GM10266 (cell line): ENCODE data around the gene LIMS2.

ENCODE experiments used
- DNase-seq: peaks from one replicate; pipeline ENCODE4 v3.0.0; 2012; ENCODE audit errors: extremely low spot score
- TF ChIP-seq, protein P1 (sequence below): IDR thresholded peaks from 2 replicates; pipeline ENCODE4 v1.5.1; 2012; ENCODE audit warnings: mild to moderate bottlenecking, low read depth; ENCODE audit not compliant: control insufficient read depth, insufficient read depth; ENCODE audit errors: missing control alignments

The LIMS2 gene

DNA sequence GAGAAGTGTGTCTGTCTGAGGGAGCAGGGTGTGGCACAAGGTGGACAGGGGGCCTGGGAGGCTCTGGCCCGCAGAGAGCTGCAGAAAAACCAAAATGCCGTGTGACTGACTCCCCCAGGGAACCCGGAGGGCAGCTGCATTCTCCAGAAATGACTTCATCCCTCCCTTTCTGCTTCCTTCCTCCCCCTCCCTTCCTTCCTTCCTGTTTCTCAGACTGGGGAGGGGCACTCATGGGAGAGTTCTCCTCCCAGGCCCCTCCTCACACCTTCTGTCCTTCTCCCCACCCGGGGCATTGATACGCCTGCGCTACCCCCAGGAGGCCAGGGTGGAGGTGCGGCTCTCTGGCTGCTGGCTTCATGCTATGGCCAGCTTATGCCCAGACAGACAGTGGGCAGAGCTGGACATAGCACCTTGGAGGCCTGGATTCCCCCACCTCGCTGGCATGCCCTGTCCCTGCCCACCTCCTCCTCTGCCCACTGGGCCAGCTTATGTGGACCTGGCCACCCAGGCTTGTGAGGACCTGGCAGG, 37.5 kb downstream of the LIMS2 start:
- DNase-seq, result no peak
- TF ChIP-seq, protein P1, sequence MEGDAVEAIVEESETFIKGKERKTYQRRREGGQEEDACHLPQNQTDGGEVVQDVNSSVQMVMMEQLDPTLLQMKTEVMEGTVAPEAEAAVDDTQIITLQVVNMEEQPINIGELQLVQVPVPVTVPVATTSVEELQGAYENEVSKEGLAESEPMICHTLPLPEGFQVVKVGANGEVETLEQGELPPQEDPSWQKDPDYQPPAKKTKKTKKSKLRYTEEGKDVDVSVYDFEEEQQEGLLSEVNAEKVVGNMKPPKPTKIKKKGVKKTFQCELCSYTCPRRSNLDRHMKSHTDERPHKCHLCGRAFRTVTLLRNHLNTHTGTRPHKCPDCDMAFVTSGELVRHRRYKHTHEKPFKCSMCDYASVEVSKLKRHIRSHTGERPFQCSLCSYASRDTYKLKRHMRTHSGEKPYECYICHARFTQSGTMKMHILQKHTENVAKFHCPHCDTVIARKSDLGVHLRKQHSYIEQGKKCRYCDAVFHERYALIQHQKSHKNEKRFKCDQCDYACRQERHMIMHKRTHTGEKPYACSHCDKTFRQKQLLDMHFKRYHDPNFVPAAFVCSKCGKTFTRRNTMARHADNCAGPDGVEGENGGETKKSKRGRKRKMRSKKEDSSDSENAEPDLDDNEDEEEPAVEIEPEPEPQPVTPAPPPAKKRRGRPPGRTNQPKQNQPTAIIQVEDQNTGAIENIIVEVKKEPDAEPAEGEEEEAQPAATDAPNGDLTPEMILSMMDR, result no peak

DNA sequence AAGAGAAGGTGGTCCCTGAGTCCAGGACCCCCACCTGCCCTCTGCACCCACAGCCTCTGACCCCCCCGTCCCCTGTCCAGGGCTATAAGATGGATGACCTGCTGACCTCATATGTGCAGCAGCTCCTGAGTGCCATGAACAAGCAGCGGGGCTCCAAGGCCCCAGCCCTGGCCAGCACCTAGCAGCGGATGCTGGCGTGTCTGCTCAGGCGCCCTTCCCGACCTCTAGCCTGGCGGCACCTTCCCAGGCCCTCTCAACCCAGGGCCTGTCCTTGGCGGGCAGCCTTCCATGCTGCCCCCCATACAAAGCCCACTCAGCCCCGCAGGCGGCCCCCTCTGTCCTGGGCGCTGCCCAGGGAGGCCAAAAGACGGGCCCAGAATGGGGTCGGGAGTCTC, 38.1 kb downstream of the LIMS2 start:
- TF ChIP-seq, protein P1, result no peak
- DNase-seq, result no peak

DNA sequence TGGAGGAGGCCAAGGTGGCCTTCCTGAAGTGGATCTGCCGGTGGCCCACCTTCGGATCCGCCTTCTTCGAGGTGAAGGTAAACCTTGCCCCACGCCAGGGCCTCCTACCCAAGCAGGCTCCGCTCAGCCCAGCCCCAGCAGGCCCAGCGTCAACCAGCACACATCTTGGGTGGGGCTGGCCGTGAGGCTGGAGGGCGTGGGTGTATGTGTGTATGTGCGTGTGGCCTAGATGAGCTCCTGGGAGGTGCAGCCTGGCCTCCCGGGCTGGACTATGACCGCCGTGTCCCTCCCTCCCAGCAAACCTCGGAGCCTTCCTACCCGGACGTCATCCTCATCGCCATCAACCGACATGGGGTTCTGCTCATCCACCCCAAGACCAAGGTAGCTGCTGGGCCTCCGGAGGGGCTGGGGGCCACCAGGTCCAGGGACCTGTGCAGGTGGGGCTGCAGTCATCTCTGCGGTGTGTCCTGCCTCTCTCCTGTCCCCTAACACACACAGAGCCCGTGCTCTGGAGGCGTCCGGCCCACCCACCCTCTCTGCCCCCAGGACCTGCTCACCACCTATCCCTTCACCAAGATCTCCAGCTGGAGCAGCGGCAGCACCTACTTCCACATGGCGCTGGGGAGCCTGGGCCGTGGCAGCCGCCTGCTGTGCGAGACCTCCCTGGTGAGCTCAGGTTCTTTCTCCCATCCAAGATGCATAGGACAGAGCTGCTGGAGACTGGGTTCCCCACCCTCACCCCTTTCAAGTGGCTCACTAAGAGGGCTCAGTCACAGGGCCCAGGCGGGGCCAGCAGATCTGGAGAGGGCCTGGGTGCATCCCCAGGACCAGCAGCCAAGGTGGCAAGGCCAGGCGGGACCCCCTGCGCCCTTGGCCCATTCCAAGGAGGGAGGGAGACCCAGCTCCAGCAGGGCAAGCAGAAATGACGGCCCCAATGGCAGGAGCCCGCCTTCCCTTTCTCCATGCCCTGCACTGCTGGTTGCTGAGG, 38.8 kb downstream of the LIMS2 start:
- no peak for DNase-seq
- TF ChIP-seq, protein P1, result no peak

DNA sequence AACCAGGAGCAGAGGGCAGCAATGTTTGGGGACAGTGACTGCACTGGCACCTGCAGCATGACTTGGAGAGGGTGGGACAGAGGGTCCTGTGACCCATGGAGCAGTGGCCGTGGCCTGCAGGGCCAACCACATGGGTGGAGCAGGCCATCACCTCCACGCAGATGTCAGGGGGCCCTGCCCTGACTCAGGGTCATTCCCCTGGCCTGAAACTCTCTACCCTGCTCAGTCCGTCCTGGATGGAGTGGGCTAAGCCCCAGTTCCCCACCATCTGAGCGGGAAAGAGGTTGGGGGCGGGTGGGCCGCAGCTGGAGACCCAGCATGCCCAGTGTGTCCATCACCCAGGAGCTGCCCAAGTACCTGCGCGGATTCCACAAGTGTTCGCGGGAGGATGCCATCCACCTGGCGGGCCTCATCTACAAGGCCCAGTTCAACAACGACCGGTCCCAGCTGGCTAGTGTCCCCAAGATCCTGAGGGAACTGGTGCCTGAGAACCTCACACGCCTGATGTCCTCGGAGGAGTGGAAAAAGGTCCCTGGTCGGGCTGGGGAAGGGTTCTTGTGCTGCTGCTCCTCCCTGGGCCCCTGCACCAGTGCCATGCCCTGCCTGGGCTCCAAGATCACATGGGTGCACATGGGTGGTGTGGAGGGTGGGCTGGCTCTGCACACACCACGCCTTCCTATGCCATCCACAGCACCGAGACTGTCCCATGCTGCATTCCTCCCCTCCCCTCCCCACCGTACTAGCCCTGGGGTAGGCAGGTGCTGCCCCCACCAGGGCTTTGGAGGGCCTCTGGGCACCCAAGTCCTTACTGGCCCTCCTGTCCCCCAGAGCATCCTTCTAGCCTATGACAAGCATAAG, 39.7 kb downstream of the LIMS2 start:
- TF ChIP-seq, protein P1, result no peak

DNA sequence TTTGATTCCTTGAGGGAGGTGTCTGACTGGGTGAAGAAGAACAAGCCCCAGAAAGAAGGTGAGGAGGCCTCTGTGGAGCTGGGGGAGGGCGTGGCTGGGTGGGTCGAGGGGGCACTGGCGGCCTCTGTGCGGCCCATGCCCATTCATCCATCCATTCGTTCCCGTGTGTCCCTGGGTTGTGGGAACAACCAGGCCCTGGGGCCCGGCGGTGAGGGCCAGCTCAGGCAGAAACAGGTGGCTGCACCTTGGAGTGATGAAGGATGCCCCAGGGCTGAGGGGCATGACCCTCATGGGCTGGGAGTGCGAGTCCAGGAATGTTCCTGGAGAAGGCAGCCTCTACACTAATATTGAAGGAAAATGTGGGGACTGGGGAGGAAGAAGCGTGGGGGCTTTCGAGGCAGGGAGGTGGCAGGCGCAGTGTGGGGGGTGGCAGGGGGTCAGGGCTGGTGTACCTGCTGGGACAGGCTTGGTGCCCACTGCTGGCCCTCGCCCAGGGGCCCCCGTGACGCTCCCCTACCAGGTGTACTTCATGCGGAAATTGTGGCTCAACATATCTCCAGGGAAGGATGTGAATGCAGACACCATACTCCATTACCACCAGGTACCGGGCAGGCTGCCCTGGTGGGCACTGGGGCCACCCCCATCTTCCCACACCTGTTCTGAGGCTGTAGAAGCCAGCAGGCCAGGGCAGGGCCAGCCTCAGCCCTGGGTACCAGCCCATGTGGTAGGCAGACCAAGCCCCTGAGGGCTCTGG, 40.5 kb downstream of the LIMS2 start:
- DNase-seq, result no peak
- TF ChIP-seq, protein P1, result no peak

More for the DNA sequence above, 39.7 kb downstream of the LIMS2 start:
- DNase-seq, result no peak

DNA sequence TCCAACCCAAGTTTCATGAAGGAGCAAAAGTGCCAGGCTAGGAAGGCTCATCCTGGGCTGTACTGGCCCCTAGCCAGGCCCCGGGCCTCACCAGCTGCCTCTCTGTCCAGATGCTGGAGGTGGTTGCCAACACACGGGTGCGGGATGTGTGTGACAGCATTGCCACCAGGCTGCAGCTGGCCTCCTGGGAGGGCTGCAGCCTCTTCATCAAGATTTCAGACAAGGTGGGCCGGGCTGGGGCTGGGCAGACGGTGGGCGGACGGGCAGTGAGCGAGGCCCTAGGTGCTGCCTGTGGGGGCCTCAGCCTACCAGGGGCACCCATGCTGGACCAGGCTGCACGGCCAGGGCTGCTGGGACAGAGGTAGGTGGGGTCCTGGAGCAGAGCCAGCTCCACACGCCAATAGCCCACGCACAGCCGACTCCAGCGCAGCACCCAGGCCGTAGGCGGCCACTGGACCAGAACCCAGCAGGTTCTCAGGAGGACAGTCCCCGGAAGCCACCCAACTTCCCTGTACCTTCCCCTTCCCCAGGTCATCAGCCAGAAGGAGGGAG, 41.2 kb downstream of the LIMS2 start:
- no peak for DNase-seq

More for the DNA sequence above, 41.2 kb downstream of the LIMS2 start:
- TF ChIP-seq, protein P1, result no peak
